ENCODE data around the gene ADO. TPM values are rescaled to one million over a fixed set of nuclear protein-coding genes. Genes with fewer than 3 reads are reported as not detected.
A peak's percentile ranks its signal among the peaks of the same experiment; 100 is the strongest.

The ADO gene
- total and polyA plus RNA-seq, 10 of the 15 experiments (the other 5 are each of a cell fraction or from before 2014, with no cell fraction given): 4.3 to 44.6 (median 18.7) TPM

GRCh38 chr10:62816076-62816330 lies 11.5 kb downstream of the ADO start (continued):
- TF ChIP-seq CTCF (IDR thresholded peaks at IDR 0.05 in 2 of 3, conservative IDR thresholded peaks at IDR 0.05 in 1 of 3; ENCODE audit: control insufficient read depth in 2 of 3, extremely low read depth in 1 of 3, insufficient read depth in 1 of 3, low read depth in 3 of 3, low read length in 3 of 3) (no peak), USF1 (IDR thresholded peaks at IDR 0.05; ENCODE audit: borderline replicate concordance, extremely low read length, insufficient read depth, low read depth, low read length) (no peak), TBL1XR1 (IDR thresholded peaks at IDR 0.05; ENCODE audit: low read depth, low read length) (no peak), ZNF24 (IDR thresholded peaks at IDR 0.05) (no peak), CHD1 (IDR thresholded peaks at IDR 0.05; ENCODE audit: low read depth, low read length) (peak; percentile 77; the same call in 1 of the 2 replicates), WRNIP1 (IDR thresholded peaks at IDR 0.05; ENCODE audit: borderline replicate concordance, low read depth, low read length) (no peak), POU2F2 (IDR thresholded peaks at IDR 0.05; ENCODE audit: borderline replicate concordance, low read depth, low read length) (no peak; the same call in 2 of the 3 replicates), NR2F1 (conservative IDR thresholded peaks at IDR 0.05) (no peak), ZBTB40 (IDR thresholded peaks at IDR 0.05; ENCODE audit: borderline replicate concordance) (no peak; the same call in 1 of the 2 replicates), E2F4 (IDR thresholded peaks at IDR 0.05; ENCODE audit: low read depth, low read length) (no peak), NFIC (IDR thresholded peaks at IDR 0.05; ENCODE audit: low read depth, low read length) (no peak; the same call in 1 of the 2 replicates), ZSCAN29 (IDR thresholded peaks at IDR 0.05) (no peak), PAX5 (IDR thresholded peaks at IDR 0.05; ENCODE audit: borderline replicate concordance, low read depth, low read length) (no peak), ATF7 (IDR thresholded peaks at IDR 0.05; ENCODE audit: low read depth) (0 out of 2 replicates have a peak, but pooled peaks have one; percentile 39), PML (IDR thresholded peaks at IDR 0.05; ENCODE audit: low read length) (peak; percentile 90; the same call in 1 of the 2 replicates), RUNX3 (IDR thresholded peaks at IDR 0.05; ENCODE audit: low read length) (no peak), EED (IDR thresholded peaks at IDR 0.05; ENCODE audit: low read depth) (0 out of 2 replicates have a peak, but pooled peaks have one; percentile 13), ASH2L (IDR thresholded peaks at IDR 0.05; ENCODE audit: borderline replicate concordance, low read depth) (no peak), PRDM15 (CRISPR knock-in tag; IDR thresholded peaks at IDR 0.05) (no peak), PAX8 (IDR thresholded peaks at IDR 0.05) (no peak), SIN3A (IDR thresholded peaks at IDR 0.05; ENCODE audit: low read depth, low read length) (0 out of 2 replicates have a peak, but pooled peaks have one; percentile 79)
